Limb (tissue), 2 donors: ENCODE results near the gene PFKFB3.

Experiments
- DNase-seq, 2 donors: peaks; one replicate each; pipeline ENCODE4 v3.0.0-alpha.2; 2016; ENCODE audit errors: extremely low spot score in 2 of 2

Gene PFKFB3

DNA sequence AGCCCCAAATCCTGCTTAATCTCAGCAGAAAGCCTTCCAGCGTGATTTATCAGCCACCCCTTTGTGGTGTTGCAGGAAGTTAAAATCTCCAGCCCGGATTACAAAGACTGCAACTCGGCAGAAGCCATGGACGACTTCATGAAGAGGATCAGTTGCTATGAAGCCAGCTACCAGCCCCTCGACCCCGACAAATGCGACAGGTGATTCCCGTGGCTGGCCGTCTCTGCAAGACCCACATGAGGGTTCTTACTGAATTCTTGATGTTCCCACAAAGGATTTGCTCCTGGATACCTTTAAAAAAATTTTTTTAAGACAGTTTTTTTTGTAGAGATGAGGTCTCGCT, 16.7 kb downstream of the PFKFB3 start:
- no peak for DNase-seq

DNA sequence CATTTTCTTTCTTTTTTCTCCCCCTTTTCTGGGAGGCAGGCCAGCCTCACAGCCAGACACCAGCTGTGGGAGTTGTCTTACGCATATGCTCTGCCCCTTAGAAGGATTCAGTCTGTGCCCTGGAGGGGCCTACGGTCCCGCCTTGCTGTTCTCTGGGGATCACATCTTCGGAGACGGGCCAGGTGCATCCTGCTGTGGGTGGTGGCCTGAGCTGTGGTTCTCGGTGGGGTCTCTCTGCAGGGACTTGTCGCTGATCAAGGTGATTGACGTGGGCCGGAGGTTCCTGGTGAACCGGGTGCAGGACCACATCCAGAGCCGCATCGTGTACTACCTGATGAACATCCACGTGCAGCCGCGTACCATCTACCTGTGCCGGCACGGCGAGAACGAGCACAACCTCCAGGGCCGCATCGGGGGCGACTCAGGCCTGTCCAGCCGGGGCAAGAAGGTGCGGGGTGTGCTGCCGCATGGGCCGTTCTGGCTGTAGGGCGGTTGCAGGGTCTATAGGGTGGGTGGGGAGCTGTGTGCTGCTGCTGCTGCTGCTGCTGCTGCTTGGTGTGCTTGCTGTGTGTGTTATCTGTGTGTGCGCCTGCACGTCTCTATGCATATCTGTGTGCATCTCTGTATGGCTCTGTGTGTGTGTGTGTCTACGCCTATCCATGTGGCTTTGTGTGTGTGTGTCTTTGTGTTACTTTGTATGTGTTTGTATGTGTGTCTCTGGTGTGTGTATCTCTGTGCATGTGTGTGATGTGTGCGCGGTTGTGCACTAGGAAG, 17.9 kb downstream of the PFKFB3 start:
- DNase-seq: no peak

DNA sequence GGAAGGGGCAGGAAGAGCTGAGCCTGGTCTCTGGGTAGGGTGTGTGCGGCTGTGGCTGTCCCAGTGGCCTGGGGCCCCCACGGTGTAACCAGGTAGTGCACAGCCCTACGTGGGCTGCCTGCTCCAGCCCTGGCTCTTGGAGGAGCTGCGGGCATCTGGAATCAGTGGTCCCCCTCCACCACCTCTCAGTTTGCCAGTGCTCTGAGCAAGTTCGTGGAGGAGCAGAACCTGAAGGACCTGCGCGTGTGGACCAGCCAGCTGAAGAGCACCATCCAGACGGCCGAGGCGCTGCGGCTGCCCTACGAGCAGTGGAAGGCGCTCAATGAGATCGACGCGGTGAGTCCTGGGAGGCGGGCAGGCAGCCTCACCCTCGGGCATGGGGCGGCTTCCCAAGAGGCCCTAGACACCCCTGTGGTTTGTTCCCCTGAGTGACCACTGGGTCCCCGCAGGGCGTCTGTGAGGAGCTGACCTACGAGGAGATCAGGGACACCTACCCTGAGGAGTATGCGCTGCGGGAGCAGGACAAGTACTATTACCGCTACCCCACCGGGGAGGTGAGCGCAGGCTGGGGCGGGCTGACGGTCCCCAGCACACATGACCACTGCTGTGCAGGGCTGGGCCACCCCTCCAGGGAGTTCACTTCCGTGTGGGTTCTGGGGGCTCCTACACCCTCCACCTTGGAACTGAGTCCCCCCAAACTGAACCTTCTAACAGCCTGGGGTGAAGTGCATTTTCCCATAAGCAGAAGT, 18.6 kb downstream of the PFKFB3 start:
- DNase-seq: no peak

DNA sequence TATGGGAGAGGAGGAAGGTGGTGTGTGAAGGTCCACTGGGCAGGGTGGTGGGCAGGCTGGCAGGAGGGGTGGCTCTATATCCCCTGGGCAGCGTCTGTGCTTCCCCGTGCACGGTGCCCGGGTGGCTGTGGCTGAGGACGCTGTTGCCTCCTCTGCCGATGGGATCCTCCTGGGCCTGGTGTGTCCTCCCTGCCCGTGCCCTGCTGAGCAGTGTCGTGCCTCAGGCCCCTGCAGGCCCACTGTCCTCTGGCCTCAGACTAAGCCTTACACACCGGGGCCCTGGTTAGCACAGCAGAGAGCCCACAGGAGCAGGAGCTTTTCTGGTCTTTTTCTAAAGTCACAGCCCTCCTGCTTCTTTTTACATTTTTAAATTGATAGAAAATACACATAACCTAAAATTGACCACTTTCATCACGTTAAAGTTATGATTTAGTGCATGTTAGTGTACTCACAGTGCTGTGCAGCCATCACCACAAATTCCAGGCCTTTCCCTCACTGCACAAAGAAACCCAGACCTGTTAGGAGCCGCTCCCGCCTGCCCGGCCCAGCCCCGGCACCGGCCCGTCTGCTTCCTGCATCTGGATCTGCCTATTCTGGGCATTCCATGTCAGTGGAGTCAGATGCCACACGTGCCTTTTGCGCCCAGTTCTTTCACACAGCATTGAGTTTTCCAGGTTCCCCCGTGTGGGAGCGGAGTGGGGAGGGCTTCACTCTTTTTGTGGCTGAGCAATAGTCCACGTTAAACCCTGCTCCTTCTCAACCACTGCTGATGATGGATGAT, 19.4 kb downstream of the PFKFB3 start:
- no peak for DNase-seq

DNA sequence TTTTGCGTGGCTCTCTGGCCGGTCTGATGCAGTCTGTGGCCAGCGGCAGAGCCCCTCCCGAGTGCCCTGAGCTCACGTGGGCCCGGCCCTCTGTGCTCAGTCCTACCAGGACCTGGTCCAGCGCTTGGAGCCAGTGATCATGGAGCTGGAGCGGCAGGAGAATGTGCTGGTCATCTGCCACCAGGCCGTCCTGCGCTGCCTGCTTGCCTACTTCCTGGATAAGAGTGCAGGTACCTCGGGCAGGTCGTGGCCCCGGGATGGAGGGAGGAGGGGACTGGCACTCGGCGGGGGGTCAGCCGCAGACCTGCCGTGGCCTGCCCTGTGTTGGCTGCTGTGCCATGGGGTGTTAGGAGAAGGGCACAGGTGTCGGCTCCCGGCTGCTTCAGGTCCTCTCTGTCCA, 20.0 kb downstream of the PFKFB3 start:
- no peak for DNase-seq

DNA sequence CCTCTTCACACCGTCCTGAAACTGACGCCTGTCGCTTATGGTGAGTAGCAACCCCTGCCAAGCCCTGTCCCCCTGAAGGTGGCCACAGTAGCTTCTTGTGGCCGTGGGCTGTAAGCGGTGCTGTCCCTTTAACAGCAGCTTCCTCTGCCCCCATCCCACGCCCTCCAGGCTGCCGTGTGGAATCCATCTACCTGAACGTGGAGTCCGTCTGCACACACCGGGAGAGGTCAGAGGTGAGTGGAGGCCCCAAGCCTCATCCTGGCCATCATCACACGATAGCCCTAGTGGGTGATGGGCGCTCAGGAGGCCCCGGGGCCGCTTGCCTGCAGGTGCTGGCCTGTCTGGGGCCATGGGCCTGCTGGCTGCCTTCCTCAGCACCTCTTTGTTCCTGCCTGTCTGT, 21.2 kb downstream of the PFKFB3 start:
- DNase-seq: no peak

DNA sequence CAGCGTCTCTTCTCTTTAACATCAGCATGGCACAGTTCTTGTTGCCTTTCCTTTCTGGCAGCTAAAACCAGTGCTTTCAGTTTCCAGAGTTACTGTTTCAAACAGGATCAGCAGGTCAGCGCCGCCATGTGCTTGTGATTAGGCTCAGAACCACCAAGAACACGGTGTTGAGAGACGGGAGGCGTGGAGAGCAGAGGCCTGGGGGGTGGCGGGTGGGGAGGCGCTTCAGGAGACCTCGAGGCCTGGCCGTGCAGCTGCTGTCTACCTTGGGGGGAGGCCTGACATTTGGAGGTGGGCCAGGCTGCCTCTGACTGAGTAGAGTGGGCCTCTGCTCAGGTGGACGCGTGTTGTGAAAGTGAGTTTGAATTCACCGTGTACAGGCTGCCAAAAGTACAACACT, 22.0 kb downstream of the PFKFB3 start:
- peak in 1 of 2 donors; percentile 16 for DNase-seq

DNA sequence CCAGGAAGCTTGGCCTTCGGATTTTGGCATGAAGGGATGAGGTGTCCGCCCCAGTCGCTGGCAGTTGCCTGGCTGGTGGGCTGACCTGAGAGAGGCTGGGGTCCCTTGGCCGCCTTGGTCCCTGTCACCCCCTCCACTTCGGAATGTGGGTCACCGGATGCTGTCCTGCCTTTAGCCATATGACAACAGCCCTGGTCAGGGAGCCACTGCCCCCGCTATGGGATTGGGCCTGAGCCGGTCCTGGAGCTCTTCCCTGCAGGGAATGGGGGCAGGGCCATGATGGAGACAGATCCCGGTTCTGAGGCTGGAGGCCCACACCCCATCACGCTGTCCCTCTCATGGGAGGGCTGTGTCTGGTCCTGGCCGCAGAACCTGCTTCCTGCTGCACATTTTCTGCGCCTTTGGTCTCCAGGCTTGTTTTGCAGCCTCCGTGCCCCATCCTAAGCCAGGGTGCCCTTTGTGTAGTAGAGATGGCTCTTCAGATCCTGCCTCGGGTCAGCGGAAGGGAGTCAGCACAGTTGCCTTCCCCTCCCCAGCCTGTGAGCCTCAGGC, 22.6 kb downstream of the PFKFB3 start:
- DNase-seq: peak in 1 of 2 donors; percentile 18

DNA sequence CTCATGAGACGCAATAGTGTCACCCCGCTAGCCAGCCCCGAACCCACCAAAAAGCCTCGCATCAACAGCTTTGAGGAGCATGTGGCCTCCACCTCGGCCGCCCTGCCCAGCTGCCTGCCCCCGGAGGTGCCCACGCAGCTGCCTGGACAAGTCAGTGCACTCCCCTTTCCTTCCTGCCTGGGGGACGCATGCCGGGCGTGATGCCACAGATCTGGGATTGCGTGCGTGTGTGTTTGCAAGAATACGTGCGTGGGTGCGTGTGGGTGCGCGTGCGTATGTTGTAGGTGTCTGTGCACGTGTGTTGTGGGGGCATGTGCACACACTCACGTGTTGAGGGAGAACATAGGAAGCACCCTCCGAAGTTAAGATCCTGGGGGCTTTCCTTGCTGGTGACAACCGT, 23.5 kb downstream of the PFKFB3 start:
- DNase-seq: peak in 1 of 2 donors; percentile 23

DNA sequence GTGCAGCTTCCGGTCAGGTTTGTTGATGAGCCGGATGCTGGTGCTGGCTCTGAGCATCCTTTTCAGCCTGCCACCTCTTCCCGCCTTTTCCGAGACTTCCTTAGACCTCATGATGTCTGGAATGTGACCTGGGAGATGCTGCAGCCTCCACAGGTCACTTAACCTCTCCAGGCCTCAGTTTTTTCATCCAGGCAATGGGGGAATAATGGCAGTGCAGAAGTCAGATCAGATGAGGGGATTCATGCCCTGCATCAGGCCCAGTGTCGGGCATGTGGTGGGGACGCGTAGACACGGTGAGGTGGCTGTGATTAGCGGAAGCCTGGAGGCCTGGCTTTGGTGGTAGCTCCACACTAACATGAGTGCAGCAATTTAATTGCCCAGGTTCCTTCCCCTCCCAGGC, 24.6 kb downstream of the PFKFB3 start:
- no peak for DNase-seq

DNA sequence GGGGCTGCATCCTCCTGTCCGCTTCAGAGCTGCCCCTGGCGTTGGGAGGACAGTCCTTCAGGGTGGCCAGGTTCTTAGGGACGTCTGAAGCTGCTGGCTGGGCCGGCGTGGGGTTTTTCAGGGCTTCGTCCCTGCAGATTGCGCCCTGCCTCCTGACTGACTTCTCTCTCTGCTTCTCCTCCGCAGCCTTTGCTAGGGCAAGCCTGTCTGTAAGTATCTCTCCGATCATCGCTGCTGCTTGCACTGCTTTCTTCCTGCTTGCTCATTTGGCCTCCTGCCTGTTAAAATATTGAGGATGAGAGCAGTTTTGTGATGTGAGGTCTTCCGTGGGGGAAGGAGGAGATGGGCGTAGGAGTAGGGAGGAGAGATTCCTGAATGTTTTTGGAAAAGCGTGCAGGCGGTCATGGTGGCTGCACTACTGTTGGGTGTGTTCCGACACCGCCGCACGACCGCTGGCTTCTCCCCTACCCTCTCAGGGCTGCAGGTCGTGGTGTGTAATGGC, 25.3 kb downstream of the PFKFB3 start:
- DNase-seq: peak in 1 of 2 donors; percentile 25

DNA sequence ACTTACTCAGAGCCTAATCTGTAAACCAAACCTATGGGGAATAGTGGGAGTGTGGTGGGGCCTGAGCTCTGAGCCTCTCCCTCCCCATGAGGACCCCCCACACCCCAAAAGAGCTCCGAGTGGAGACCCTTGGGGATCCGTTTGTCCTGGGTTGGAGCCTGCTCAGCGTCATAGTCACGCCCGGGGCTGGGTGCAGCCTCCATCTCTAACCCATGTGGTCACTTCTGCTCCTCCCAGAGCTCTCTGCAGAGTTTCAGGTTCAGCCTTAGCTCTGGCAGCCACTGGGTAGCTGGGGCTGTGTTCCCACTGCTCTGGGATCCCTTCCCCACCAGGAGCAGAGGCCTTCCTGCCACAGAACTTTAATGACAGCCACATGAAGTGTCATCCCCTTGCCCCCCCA, 25.9 kb downstream of the PFKFB3 start:
- peak in 1 of 2 donors; percentile 17 for DNase-seq

DNA sequence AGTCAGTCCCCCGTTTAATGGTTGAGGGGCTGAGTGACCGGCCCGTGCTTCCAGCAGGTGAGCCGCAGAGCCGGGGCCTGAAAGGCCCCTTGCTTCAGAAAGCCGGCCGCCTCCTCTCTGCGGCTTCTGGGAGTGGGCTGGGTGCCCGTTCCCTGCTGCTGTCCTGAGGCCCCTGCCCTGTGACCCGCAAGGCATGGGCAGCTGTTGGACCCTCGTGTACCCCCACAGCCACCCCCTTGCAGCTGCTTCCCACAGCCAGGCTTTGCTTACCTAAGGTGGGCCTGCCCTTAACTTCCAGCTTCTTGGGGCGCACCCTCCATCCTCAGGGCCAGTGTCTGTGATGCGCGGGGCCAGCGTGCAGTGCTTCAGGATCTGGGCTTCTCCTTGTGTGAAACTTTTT, 26.6 kb downstream of the PFKFB3 start:
- DNase-seq: no peak

DNA sequence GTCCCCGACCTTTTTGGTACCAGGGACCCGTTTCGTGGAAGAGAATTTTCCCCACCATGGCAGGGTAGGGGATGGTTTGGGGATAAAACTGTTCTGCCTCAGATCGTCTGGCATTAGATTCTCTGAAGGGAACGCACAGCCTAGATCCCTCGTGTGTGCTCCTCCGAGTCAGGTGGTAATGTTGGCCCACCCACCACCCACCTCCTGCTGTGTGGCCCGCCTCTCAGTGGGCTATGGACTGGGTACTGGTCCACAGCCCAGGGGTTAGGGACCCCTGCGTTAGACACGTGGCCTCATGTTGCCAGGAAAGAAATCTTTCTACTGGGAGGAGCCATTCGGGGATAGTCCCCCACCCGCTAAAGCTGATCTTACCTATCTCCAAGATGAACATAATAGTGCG, 27.0 kb downstream of the PFKFB3 start:
- no peak for DNase-seq

DNA sequence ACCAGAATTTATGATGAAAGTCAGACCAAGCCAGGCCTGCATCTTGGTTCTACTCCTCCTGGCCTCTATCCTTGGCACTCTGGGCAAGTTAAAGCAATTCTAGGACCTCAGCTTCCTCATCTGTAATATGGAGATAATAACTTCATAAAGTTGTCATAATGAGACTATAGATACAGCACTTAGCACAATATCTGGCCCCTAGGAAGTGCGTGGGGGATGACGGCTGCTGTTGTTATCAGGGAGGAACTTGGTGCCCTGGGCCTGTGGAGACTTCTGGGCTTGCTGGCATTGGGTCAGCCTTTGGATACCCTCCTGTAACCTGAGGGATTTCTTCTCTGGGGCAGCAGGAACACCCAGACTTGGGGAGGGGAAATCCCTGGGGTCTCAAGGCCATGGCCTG, 27.6 kb downstream of the PFKFB3 start:
- no peak for DNase-seq

DNA sequence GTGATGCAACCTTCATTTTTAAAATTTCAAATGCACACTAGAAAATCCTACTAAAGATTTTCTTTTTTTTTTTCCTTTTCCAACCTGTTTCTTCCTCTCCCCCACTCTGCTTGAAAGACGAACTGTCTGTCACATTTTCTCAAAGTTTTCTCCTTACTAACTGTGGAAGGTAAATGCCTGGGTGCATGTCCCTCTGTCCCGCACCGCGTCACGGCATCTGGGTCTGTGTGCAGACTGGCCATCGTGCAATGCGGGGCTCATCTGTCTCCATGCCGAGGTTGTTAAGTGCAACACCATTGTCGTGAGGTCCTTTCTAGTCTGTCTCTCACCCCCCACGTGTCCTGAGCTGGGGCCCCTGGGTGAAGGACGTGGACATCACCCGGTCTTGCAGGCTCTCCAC, 28.4 kb downstream of the PFKFB3 start:
- no peak for DNase-seq

DNA sequence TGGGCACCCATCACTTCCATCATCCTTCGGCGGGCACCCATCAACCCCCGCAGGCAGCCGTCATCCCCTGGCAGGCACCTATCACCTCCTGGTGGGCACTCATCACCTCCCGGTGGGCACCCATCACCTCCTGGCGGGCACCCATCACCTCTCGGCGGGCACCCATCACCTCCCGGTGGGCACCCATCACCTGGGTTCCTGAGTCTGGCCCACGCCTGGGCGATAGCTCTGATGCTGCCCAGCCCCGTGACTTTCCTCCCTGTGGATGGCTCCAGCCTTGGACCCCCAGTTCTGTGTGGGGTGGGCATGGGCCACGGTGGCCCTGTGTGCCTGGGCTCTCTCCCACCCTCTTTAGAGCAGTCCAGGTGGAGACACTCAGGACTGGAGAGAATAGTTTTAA, 29.0 kb downstream of the PFKFB3 start:
- DNase-seq: no peak

DNA sequence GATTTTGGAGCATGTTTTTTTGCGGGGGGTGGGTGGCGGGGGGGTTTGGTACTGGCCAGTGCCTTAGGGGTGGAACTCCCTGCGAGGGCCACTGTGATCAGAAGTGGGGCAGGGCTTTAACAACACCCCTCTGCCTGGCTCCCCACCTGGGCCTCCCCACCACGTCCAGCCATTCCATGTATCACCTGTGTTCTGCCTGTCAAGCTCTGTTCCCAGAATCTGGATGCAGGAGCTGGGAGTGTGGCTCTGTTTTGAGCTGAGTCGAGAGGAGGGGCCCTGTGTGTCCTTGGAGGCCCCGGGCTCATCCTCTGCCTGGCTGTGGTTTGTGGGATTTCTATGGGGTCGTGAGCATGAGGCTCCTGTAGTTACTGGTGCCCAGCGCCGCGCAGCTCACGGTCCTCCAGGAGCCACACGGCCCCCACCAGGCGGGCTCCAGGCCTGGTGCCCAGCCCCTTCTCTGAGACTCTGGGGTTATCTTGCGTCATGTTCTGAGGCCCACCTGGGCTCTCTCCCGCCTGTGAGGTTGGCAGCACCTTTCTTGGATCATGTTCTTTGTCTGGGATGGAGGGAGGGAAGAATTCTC, 29.6 kb downstream of the PFKFB3 start:
- DNase-seq: no peak

DNA sequence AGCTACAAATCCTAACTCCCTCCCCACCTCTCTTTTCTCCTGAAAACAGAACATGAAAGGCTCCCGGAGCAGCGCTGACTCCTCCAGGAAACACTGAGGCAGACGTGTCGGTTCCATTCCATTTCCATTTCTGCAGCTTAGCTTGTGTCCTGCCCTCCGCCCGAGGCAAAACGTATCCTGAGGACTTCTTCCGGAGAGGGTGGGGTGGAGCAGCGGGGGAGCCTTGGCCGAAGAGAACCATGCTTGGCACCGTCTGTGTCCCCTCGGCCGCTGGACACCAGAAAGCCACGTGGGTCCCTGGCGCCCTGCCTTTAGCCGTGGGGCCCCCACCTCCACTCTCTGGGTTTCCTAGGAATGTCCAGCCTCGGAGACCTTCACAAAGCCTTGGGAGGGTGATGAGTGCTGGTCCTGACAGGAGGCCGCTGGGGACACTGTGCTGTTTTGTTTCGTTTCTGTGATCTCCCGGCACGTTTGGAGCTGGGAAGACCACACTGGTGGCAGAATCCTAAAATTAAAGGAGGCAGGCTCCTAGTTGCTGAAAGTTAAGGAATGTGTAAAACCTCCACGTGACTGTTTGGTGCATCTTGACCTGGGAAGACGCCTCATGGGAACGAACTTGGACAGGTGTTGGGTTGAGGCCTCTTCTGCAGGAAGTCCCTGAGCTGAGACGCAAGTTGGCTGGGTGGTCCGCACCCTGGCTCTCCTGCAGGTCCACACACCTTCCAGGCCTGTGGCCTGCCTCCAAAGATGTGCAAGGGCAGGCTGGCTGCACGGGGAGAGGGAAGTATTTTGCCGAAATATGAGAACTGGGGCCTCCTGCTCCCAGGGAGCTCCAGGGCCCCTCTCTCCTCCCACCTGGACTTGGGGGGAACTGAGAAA, 30.4 kb downstream of the PFKFB3 start:
- DNase-seq: no peak

DNA sequence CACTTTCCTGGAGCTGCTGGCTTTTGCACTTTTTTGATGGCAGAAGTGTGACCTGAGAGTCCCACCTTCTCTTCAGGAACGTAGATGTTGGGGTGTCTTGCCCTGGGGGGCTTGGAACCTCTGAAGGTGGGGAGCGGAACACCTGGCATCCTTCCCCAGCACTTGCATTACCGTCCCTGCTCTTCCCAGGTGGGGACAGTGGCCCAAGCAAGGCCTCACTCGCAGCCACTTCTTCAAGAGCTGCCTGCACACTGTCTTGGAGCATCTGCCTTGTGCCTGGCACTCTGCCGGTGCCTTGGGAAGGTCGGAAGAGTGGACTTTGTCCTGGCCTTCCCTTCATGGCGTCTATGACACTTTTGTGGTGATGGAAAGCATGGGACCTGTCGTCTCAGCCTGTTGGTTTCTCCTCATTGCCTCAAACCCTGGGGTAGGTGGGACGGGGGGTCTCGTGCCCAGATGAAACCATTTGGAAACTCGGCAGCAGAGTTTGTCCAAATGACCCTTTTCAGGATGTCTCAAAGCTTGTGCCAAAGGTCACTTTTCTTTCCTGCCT, 31.1 kb downstream of the PFKFB3 start:
- DNase-seq: no peak
